NCI-H82 treated with DMSO at 0.1 percent for 48 hours (cell line): ENCODE results near the gene PPP1R9B.

Experiments
- DNase-seq: peaks from one replicate; lab custom pipeline; 2025; ENCODE audit not compliant: unreplicated experiment; lab: John Stamatoyannopoulos, UW

The PPP1R9B gene

GRCh38 chr17:50187751-50188530 lies 37.5 kb upstream of the PPP1R9B start:
- no peak for DNase-seq

- no peak for DNase-seq
Observed at GRCh38 chr17:50187394-50187725, 36.9 kb upstream of the PPP1R9B start.

- no peak for DNase-seq
Observed at GRCh38 chr17:50186661-50187393, 36.4 kb upstream of the PPP1R9B start.

GRCh38 chr17:50185631-50186471 lies 35.4 kb upstream of the PPP1R9B start:
- DNase-seq: no peak

GRCh38 chr17:50184611-50185398 lies 34.3 kb upstream of the PPP1R9B start:
- DNase-seq: no peak

- no peak for DNase-seq
Observed at GRCh38 chr17:50184064-50184463, 33.6 kb upstream of the PPP1R9B start.

- no peak for DNase-seq
Observed at GRCh38 chr17:50183421-50183994, 33.0 kb upstream of the PPP1R9B start.

GRCh38 chr17:50182783-50183420 lies 32.4 kb upstream of the PPP1R9B start:
- DNase-seq: no peak

- no peak for DNase-seq
Observed at GRCh38 chr17:50181591-50182560, 31.4 kb upstream of the PPP1R9B start.

GRCh38 chr17:50181144-50181543 lies 30.7 kb upstream of the PPP1R9B start:
- DNase-seq: no peak

GRCh38 chr17:50180620-50181019 lies 30.1 kb upstream of the PPP1R9B start:
- no peak for DNase-seq

GRCh38 chr17:50180111-50180510 lies 29.6 kb upstream of the PPP1R9B start:
- DNase-seq: no peak

- DNase-seq: peak; percentile 37
Observed at GRCh38 chr17:50177983-50178834, 27.7 kb upstream of the PPP1R9B start.

- DNase-seq: no peak
Observed at GRCh38 chr17:50177476-50177875, 27.0 kb upstream of the PPP1R9B start.

GRCh38 chr17:50176559-50177357 lies 26.3 kb upstream of the PPP1R9B start:
- DNase-seq: no peak

- DNase-seq: no peak
Observed at GRCh38 chr17:50175035-50175807, 24.7 kb upstream of the PPP1R9B start.
